Gastroesophageal sphincter (tissue), 3 donors: ENCODE measurements around the gene CSPG5.

Source experiments
- CTCF ChIP-seq, 4 experiments: fragments of 200-600 bp in 2 of 4; fragments of 450-650 bp in 2 of 4; sonication (generic) in 1 of 4; IDR thresholded peaks; one replicate each; pipeline ENCODE4 v1.5.1; 2017 to 2019; ENCODE audit warnings: antibody characterized with exemption in 4 of 4, mild to moderate bottlenecking in 2 of 4, moderate library complexity in 2 of 4
- EP300 ChIP-seq: sonication (generic); formaldehyde crosslinking; IDR thresholded peaks from one replicate; pipeline ENCODE4 v1.6.1; 2017; ENCODE audit warnings: antibody characterized with exemption, mild to moderate bottlenecking
- POLR2A ChIP-seq, 2 donors: fragments of 450-650 bp; IDR thresholded peaks; one replicate each; pipeline ENCODE4 v1.6.1; 2017; ENCODE audit warnings: antibody characterized with exemption in 2 of 2, mild to moderate bottlenecking in 2 of 2, moderate library complexity in 1 of 2
- POLR2AphosphoS5 ChIP-seq: sonication (generic); formaldehyde crosslinking; IDR thresholded peaks from one replicate; pipeline ENCODE4 v1.6.1; 2017; ENCODE audit warnings: antibody characterized with exemption

- TF ChIP-seq CTCF (IDR thresholded peaks at IDR 0.05): no peak
- no peak for TF ChIP-seq POLR2AphosphoS5
- no peak for TF ChIP-seq POLR2A (IDR thresholded peaks at IDR 0.05)
- no peak for TF ChIP-seq EP300
Observed at GRCh38 chr3:47568901-47569300, 9.8 kb downstream of the CSPG5 start.
